RWPE2 (cell line): ENCODE results near the gene SLC39A13.

ENCODE experiments used
- ATAC-seq: fragments of 200-7000 bp; cut with Tn5 transposase; 3 replicates; pipeline ENCODE4 v1.9.1; 2021; ENCODE audit warnings: low read depth
- DNase-seq: peaks from one replicate; pipeline ENCODE4 v3.0.0-alpha.2; 2020; ENCODE audit warnings: low spot score
- H3K27ac ChIP-seq: fragments of 450-650 bp; 2 replicates; pipeline ENCODE4 v1.5.1; 2017; ENCODE audit warnings: mild to moderate bottlenecking; ENCODE audit not compliant: poor library complexity, severe bottlenecking
- H3K27me3 ChIP-seq: fragments of 250-450 bp; sonication (Bioruptor Pico); 2 replicates; pipeline ENCODE4 v1.5.1; 2021; ENCODE audit warnings: mild to moderate bottlenecking, moderate library complexity; ENCODE audit not compliant: insufficient read depth, poor library complexity, severe bottlenecking
- H3K36me3 ChIP-seq: fragments of 250-450 bp; sonication (Bioruptor Pico); 2 replicates; pipeline ENCODE4 v1.5.1; 2020; ENCODE audit warnings: low read depth, mild to moderate bottlenecking, moderate library complexity
- H3K4me1 ChIP-seq: fragments of 250-450 bp; sonication (Bioruptor Pico); 2 replicates; pipeline ENCODE4 v1.5.1; 2021; ENCODE audit warnings: mild to moderate bottlenecking, moderate library complexity; ENCODE audit not compliant: insufficient read depth, poor library complexity, severe bottlenecking
- H3K4me3 ChIP-seq: fragments of 250-450 bp; sonication (Bioruptor Pico); 2 replicates; pipeline ENCODE4 v1.5.1; 2021; ENCODE audit warnings: mild to moderate bottlenecking, moderate library complexity; ENCODE audit not compliant: severe bottlenecking
- H3K9me3 ChIP-seq: fragments of 250-450 bp; sonication (Bioruptor Pico); 2 replicates; pipeline ENCODE4 v1.5.1; 2021; ENCODE audit warnings: mild to moderate bottlenecking, moderate library complexity; ENCODE audit not compliant: severe bottlenecking
- TF ChIP-seq, protein P1 (sequence below): fragments of 450-650 bp; IDR thresholded peaks from one replicate; pipeline ENCODE4 v1.5.1; 2017; ENCODE audit warnings: mild to moderate bottlenecking, moderate library complexity; ENCODE audit not compliant: poor library complexity, severe bottlenecking

Gene SLC39A13

DNA sequence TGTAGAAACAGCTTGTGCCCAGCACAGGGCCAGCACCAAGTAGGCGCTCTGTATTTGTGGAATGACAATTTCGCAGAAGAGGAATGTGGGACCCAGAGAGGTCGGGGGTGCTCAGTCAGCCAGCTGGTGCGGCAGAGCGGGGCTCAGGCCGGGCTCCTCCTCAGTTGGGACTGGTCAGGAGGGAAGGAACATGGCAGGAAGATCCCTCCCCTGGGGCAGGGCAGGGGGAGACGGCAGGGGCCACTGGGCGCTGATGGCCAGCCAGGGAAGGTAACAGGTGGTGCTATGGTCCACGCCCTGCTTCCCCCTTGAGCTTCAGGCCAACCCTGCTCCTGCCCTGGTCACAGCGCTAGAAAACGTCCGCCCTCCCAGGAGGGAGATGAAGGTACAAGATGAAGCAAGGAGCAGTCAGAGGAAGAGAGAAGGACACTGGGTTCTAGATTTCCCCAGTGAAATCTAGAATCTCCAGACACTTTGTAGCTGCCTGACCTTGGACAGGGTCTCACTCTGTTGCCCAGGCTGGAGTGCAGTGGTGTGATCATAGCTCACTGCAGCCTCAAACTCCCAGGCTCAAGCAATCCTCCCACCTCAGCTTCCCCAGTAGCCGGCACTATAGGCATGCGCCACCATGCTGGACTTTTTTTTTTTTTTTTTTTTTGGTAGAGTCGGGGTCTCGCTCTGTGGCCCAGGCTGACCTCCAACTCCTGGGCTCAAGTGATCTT lies 16.5 kb upstream of the SLC39A13 start:
- H3K36me3 ChIP-seq: no peaks in the 10 kb centered on the region
- no peak for ATAC-seq
- DNase-seq: no peak
- no peak overlapping the region for H3K27ac ChIP-seq
- TF ChIP-seq, protein P1, sequence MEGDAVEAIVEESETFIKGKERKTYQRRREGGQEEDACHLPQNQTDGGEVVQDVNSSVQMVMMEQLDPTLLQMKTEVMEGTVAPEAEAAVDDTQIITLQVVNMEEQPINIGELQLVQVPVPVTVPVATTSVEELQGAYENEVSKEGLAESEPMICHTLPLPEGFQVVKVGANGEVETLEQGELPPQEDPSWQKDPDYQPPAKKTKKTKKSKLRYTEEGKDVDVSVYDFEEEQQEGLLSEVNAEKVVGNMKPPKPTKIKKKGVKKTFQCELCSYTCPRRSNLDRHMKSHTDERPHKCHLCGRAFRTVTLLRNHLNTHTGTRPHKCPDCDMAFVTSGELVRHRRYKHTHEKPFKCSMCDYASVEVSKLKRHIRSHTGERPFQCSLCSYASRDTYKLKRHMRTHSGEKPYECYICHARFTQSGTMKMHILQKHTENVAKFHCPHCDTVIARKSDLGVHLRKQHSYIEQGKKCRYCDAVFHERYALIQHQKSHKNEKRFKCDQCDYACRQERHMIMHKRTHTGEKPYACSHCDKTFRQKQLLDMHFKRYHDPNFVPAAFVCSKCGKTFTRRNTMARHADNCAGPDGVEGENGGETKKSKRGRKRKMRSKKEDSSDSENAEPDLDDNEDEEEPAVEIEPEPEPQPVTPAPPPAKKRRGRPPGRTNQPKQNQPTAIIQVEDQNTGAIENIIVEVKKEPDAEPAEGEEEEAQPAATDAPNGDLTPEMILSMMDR: no peak
- H3K4me1 ChIP-seq: no peaks in the 10 kb centered on the region
- no peaks in the 10 kb centered on the region for H3K9me3 ChIP-seq
- H3K4me3 ChIP-seq: no peak overlapping the region
- H3K27me3 ChIP-seq: no peaks in the 10 kb centered on the region

DNA sequence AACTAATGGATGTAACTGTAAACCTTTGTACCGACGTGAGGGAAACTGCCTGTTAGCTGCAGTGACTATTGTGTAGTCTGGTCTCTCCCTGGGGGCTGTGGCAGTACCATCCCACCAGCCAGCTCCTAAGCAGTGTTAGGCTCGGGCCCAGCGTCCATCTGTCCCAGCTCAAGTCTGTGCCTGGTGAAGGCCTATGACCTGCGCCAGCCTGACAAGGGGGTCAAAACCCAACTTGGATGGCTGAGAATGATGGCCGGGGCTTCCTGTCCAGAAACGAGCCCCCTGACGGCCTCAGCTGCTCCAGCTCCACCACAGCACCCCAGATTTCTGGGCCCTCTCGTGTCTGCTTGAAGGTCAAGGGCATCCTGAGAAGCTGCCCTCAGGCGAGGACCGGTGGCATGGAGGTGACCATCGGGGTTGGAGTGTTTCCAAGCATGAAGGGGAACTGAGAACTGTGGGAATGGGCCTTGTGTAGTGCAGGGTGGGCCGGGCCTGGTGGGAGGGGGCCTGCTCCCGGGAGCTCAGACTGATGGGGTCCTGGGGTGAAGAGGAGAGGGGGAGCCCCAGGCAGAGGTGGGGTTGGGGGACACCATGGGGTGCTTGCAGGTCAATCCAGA lies 15.7 kb upstream of the SLC39A13 start:
- Histone ChIP-seq H3K27me3 (no peaks in the 10 kb centered on the region), H3K4me3 (no peak overlapping the region), H3K4me1 (no peaks in the 10 kb centered on the region), H3K27ac (no peak overlapping the region), H3K9me3 (no peaks in the 10 kb centered on the region), H3K36me3 (no peaks in the 10 kb centered on the region)
- no peak for ATAC-seq
- DNase-seq: no peak
- TF ChIP-seq, protein P1: no peak

DNA sequence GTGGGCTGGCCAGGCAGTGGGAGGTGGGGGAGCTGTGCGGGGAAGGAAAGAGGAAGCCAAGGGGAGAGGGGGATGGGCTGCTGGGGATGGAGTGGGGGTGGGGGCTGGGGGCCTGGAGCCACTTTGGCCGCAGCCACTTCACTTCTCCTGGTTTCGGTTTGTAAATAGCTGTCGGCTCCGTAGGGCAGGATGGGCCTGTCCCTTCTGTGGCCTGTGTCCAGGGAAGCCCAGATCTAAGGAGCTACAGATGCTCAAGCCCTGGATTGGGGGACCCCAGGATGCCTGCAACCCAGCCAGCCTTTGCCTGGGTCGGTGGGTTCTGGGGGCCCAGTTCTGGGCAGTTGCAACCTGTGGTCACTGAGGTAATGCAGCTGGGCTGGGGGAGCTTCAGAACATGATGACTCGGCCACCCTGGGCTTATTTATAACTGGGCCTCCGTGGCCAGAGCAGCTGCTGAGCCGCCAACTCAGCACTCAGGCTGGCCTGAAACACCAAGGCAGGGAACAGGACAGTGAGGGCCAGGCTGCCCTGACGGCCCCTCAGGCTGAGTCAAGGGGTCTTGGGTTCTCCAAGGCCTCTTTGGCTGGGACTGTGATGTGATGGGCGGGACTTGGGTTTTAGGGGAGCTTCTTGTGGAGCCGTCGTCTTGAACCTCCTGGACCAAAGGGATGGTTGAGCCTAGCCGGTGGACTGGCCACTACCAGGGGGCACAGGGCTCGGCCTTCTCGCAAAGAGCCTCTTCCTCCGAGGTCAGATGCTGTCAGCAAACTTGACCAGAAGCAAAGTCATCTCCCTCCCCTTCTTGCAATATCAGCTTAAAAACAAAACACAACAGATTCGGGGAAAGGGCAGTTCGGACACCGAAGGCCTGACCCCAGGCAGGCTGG lies 15.0 kb upstream of the SLC39A13 start:
- Histone ChIP-seq H3K4me3 (no peak overlapping the region), H3K9me3 (no peaks in the 10 kb centered on the region), H3K27ac (no peak overlapping the region), H3K4me1 (no peaks in the 10 kb centered on the region), H3K27me3 (no peaks in the 10 kb centered on the region), H3K36me3 (no peaks in the 10 kb centered on the region)
- DNase-seq (no peak), ATAC-seq (no peak)
- TF ChIP-seq, protein P1: no peak

DNA sequence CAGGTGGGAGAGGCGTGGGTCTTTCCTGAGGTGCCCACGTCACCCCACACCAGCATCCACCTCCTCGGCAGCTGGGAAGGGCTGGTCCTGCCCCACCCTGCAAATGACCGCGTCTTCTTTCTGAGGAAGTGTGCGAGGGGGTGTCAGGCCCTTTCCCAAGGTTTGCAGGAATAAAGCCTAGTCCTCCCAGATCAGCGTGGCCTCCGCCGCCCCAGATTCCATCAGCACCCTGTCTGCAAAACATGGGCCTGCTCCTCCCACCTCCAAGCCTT lies 14.4 kb upstream of the SLC39A13 start:
- Histone ChIP-seq H3K4me3 (no peak overlapping the region), H3K36me3 (no peaks in the 10 kb centered on the region), H3K9me3 (no peaks in the 10 kb centered on the region), H3K27ac (no peak overlapping the region), H3K4me1 (no peaks in the 10 kb centered on the region), H3K27me3 (no peaks in the 10 kb centered on the region)
- DNase-seq: no peak
- ATAC-seq: no peak
- TF ChIP-seq, protein P1: no peak
